Activated CD4-positive, alpha-beta T cell treated with anti-CD3 and anti-CD28 coated beads for 4 hours (primary cell): ENCODE results near the gene KLHDC7B.

Experiments
- DNase-seq, 2 donors: peaks; one replicate each; pipeline ENCODE4 v3.0.0-alpha.2; 2020

Gene KLHDC7B

DNA sequence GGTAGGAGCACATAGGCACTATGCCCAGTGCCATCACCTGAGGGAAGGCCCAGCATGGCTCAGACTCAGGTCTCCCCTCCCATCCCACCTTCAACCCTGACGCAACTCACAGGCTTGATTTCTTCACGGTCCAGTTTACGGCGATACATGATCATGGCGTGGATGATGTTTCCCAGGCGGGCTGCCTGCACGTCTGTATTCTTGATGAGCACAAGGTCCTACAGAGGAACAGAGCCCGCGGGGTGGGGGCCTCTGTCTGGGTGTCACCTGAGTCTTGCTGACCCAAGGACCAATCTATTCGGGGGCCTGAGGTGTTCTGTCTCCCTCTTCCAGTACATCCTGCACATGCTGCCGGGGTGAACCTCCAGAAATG lies 28.7 kb downstream of the KLHDC7B start:
- DNase-seq = no peak

DNA sequence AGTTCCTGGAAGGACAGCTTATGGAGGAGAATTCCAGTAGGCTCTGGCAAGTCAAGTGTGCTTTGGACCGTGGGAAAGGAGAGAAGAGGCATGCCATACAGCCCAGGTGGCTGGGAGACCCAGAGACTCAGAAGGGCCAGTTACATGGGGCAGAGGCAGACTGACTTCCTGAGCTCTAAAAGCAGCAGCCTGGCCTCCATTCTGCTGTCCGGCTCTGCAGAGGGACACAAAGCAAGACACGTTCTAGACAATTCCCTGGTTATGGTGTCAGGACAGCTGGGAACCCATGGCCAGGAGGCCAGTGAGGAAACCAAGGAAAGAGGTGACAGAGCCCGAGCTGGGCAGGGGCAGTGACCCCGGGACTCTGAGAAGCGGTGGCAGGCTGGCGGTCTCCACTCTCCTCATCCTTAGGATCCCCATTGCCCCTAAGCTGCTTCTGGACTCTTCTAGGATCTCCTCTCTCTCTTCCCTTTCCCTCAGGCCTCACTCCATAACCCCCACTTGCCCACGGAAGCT lies 29.8 kb downstream of the KLHDC7B start:
- no peak for DNase-seq

DNA sequence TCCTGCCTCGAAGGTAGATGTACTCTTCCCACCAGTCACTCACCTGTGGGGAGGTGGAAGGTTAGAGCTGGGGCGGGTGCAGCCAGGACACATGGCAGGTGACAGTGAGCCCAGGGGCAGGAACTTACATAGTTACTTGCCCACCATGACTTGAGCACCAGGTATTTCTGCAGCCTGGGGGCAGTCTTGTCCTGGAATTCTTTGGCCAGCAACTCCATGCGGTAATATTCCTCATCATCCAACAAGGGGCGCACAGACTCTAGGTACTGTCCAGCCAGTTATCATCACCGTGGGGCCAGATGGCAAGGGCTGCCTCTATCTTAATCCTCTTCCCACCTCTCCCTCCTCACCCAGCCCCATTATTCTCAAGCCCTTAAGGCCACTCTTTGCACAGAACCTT lies 30.4 kb downstream of the KLHDC7B start:
- DNase-seq = no peak

DNA sequence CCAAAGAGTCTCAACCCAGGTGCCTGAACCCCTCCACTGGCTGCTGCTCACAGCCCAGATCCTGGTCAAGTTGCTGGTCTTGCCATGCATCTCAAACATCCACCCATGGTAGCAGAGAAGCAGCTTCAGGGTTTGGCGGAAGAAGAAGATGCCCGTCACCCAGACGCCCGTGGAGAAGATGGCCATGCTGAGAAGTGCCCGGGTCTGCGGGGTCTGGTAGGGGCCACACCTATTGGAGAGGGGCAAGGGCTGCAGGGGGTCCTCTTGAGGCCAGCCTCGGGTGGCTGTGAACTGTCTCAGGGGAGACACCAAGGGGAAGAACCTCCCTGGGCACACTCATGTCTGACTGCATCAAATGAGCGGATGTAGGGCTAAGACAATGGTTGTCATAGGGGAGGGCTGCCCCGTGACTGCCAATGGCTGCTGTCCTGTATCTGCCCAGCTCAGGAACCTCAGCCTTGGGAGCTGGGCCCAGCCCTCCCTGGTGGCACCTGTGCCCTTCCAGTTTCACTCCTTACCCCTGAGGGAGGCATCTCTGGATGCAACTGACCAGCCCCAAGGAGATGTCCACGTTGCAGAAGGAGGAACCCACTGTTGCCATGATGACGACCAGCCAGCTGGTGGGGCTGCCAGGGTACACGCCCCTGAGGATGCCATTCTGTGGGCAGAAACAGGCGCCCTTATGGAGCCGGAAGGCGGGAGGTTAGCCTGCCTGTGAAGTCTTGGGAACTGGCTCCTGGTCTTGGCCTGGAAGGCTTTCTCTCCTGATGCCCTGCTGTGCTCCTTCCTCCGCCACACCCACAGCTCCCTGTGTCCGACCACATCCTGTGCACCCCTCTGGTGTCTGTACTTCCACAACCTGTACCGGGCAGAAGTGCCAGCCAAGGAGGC lies 31.4 kb downstream of the KLHDC7B start:
- DNase-seq = no peak

DNA sequence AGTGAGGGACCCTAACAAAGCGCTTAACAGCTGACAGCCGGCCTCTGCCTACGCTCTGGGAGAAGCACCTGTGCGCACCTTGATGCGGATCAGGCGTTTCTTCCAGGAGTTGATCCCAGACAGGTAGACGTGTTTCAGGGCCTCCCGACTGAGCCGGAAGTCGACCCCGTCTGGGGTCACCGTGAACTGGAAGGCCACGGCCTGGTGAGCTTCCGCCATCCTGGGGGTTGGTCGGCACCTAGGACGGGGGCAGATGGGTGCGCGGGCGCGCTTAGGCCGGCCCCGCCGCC lies 31.9 kb downstream of the KLHDC7B start:
- DNase-seq = no peak

DNA sequence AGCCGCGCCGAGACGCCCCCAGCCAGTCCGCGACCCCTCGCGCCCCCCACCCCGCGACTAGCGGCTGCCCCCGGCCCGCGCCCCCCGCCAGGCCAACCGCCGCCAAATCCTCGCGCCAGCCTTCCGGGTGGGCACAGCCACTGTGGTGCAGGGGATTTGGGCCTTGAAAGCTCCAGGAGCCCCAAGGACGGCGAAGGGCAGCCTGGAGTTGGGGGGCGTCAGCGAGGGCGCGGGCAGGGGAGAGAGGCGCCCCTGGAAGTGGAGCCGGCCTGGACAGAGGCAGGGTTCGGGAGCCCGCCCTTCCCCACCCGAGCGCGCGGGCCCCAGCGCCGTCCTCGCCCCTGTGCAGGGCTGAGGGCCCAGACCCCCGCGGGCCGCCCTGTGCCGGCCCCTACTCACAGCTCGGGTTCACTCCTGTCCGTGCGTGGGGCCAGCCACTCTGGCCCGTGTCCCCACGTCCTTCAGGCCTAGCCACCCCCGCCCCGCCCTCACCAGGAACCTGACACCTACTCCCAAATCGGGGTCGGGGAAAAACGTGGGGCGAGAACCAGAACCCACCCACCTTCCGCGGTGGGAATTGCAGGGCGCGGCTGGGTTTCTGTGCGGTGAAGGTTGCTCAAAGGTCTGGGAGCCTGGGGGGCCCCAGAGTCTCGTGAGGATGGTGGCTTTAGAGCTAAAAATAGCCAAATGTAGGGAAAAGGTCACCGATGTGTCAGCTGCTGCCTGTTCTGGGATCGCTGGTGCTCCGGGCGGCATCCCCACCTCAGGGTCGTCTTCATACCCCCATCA lies 32.5 kb downstream of the KLHDC7B start, which contains the start of gene CPT1B:
Gene CPT1B (minus strand): TSS at position 441 of the 789 bp plus-strand sequence. CDS start 512 bp downstream, outside the sequence.
- no peak for DNase-seq

DNA sequence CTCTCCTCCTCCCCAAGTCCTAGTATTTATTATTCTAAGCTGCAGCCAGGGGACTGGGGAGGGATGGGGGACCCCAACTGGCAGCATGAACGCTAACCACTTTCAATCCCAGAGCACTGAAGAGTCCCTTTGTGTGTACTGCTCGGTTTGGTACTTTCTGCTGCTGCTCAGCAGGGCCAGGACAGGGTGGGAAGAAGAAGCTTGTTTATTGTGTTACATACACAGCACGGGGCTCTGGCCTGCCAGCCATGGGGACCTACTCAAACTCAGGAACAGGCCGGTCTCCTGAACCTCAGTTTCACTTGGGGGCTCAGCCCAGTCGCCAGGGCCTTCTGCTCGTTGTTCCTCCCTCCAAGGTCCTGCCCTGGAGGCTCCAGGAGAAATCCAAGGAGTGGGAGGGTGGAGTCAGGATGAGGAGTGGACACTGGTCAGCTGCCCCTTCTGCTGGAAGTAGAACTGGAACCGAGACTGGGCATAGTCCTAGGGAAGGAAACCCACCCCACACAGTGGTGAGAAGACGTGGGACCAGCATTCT lies 33.1 kb downstream of the KLHDC7B start:
- no peak for DNase-seq

DNA sequence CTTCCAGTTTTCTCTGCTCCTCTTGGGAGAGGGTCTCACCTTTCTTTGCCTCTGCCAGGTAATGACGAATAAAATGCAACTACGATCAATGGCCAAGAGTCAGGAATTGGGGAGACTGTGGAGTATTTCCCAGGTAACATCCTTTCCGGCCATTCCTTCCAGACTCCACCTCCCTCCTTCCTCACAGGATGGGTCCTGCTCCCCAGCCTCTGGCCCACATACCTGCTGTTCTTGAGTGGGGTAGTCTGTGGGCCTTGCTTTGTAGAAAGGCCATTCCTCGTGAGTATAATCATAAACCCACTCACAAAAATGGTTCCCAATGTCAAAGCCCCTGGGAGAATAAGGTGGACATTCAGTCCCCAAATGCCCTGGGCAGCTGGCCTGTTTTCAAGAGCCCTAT lies 34.1 kb downstream of the KLHDC7B start:
- no peak for DNase-seq

DNA sequence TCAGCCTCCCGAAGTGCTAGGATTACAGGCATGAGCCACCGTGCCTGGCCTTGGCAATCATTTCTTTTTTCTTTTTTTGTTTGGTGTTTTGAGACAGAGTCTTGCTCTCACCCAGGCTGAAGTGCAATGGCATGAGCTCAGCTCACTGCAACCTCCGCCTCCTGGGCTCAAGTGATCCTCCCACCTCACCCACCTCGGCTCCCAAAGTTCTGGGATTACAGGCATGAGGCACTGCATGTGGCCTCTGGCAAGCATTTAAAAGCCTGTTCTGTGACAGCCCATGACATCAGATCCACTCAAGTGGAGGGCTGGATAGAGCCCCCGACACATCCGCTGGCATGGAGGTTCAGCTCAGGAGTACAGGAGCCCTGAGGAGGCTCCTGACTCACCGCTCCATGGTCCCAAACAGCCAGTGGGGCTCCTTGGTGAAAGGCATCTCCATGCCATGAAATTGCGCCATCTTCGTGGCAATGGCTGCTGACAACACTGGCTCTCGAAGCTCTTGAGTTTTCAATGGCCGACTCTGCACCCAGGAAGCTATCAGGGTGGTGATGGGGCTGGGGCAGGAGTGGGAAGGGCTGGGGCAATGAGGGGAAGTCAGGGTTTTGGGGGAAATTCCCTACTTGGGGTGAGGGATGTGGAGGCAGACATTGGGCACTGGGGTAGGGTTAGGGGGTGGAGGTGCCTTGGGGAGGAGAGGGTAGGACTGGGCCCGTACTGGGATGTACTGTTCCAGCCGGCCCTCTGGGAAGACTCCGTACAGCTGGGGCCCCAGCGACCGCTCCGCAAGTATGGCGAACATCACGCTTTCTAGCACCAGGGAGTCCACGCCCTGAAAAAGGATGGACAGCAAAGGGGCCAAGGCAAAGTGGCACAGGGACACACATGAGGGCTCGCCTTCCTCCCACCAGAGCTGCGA lies 35.6 kb downstream of the KLHDC7B start:
- DNase-seq = no peak

DNA sequence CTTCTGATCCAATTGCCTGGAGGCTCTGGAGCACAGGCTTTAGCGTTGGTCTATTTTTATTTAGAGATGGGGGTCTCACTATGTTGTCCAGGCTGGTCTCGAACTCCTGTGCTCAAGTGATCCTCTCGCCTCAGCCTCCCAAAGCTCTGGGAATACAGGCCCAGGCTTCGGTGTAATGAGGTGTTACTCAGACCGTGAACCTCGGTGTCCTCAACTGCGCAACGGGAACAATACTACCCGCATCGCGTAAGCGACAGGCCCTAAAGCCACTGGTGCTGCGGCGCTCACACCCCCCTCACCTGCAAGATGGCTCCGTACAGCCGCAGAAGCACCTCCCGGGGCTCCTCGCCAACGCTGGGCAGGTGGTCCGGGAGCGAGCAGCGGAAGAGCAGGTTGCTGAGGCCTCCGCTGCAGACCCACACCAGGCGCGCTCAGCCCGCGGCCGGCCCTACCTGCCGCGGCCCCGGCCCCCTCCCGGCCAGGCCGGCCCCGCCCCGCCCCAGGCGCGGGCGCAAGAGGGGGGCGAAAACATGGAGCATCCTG lies 36.3 kb downstream of the KLHDC7B start:
- peak; percentile 18 to 29 for DNase-seq

DNA sequence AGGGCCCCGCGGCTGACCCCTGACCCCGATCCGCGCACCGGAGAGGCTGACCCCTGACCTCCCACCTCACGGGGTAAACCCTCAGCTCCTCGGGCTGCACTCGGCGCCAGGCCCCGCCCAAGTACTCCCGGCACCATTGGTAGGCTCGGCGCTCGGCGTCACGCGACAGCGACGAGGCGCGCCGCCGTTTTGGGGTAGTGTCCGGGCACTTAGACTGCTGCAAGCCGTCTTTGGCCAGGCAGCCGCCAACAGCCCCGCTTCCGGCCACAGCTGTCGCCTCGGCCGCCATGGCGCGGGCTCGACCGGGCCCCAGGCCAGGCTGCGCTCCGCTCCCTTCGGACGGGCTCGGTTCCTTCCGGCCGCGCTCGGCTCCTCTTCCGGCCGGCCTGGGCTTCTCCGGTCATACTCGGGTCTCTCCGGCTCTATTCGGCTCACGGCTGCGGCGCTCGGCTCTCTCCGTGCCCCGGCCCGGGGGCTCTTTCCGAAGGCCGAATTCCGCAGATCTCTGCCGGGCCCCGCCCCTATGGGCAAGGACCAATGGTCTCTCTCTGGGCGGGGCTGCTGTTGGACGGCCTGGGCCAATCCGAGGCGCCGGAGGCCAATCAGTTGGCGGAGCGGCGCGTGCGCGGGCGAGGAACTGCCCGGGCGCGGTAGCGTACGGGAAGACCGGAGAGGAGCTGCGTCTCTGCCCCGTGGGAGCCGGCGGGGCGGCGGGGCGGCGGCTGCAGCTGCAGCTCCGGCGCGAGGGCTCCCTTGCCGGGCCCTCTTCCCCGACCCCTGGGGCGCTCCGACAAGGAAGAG lies 37.0 kb downstream of the KLHDC7B start, which contains the start of gene CHKB:
Gene CHKB (minus strand): TSS at position 357 of the 801 bp plus-strand sequence. CDS start 68 bp downstream, at position 289.
- peak; percentile 97 to 99 for DNase-seq

DNA sequence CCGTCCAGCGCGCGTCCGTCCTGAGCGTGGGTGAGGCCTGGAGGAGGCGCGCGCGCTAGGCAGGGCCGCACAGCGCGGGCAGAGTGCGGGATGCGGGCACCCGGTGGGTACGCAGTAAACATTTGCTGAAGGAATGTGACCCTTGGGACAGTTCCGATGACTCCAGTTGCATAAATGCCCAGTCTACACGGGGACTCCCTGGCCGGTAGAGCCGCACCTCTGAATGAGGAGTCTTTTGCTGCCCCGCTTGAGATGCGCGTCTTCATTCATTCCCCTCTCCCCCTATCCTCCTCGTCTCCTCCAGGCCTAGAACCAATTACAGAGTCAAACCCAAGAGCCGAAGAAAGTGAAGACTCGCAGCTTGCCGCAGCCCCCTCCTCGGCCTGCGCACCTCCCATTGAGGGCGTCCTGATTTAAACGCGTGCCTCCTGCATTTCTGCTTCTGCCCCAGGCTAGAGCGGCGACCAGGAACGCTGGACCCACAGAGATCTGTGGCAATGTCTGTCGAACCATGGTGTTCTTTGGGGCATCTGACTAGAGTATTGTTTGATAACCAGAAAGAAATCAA lies 37.7 kb downstream of the KLHDC7B start:
- DNase-seq = no peak

DNA sequence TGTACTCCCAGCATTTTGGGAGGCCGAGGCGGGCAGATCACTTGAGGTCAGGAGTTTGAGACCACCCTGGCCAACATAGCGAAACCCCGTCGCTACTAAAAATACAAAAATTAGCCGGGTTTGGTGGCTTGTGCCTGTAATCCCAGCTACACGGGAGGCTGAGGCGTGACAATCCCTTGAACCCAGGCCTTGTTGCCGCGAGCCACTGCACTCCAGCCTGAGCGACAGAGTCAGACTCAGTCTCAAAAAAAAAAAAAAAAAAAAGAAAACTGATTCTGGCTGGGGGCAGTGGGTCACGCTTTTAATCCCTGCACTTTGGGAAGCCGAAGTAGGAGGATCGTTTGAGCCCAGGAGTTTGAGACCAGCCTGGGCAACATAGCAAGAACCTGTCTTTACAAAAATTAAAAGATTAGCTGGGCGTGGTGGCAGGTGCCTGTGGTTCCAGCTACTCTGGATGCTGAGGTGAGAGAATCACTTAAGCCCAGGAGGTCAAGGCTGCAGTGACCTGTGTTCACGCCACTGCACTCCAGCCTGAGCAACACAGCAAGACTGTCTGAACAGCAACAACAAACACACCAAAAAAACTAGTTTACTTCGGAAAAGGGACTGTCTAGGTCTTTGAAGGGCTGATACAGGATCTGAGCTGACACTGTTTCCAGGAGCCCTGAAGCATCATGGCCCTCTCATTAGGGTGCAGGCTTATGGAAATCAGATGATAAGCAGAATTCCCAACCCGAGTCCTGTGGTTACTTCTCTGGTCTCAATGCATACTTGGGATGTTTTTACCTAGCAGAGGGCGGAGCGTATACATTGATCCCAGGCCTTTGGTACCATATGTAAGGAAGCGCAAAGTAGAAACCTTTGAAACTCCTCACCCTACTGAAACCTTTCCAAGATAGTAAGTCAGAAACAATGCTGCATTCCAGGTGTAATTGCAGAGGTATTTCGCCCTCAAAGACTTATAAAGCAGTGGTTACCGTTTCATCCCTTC lies 38.7 kb downstream of the KLHDC7B start:
- DNase-seq = no peak

DNA sequence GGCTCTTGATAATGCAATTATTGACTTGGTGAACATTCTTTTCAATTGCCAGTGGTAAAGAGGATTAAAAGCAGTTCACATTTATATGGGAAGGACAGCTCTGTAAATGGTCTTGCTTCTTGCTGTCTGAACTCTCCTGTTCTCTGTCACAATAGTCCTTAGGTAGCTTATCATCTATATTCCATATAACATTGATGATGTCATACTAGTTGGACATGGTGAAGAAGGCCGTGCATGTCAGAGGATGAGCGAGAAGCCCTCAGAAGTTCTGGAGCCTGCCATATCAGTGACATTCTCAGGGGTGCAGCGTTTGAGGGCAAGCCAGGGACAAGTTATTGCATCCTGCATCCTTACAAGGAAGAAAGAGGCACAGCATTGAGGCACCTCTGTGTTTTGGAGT lies 39.5 kb downstream of the KLHDC7B start:
- DNase-seq = no peak

DNA sequence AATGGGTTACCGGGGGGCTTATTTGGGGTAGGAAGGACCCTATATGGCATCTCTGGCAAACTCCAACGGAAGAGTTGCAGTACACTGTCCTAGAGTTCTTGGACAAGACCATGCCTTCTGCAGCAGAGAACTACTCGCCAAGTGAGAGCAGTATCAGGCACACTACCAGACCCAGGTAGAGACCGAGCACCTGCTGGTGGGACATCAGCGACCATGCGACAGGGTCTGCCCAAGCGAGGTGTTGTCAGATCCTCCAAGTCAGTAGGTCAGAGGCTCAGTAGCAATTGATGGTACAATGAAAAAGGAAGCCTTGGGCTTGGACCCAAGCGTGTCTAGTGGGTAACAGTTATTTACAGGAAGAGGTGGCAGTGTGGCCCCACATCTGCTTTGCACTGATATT lies 40.1 kb downstream of the KLHDC7B start:
- no peak for DNase-seq

DNA sequence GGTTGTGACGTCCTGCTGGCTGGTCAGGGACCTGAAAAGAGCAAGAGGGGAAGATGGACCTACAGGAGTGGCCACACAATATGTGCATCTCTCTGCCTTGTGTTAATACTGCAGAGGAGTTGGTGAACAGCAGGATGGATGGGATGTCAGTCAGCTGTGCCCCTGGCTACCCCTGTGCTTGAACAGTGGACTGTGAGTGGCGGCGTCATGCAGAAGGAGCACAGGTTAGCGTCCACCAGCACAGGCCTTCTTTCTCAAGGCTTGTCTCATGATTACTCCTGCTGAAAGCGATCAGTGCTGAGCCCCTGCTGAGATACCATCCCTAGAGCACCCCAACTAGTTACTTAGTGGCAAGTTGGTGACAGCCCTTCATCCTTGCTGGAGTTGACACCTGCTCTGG lies 40.7 kb downstream of the KLHDC7B start:
- DNase-seq = no peak

DNA sequence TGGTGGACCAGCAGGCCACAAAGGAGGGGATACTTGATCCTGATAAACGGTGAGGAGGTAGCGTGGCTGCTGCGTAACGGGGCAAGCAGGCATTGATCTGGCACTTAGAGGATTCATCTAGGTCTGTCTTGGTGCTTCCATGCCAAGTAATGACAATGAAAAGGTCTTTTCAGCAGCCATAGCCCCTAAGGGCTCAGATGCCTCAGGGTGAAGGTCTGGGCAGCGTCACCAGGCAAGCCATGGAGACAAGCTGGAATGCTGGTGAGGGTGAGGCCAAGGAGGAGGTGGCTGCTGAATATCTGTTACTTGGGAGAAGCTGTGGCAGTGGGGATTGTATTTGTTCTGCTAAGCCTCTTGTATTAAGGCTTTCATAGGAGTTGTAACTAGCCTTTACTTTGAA lies 41.7 kb downstream of the KLHDC7B start:
- no peak for DNase-seq

DNA sequence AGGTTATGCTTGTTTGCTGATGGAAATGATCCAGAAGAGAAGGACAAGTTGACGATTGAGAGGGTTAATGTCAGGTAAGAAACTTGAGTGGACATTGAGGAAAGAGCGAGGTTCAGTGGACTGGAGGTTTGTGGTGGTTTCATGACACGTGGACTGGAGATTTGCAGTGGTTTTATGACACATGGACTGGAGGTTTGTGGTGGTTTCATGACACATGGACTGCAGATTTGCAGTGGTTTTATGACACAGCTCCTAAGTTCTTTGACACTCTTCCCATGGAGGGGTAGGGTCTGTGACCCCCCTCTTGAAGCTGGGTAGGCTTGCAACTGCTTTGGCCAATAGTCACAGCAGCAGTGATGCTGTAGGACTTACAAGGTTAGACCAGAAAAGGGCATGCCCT lies 49.5 kb downstream of the KLHDC7B start:
- no peak for DNase-seq

DNA sequence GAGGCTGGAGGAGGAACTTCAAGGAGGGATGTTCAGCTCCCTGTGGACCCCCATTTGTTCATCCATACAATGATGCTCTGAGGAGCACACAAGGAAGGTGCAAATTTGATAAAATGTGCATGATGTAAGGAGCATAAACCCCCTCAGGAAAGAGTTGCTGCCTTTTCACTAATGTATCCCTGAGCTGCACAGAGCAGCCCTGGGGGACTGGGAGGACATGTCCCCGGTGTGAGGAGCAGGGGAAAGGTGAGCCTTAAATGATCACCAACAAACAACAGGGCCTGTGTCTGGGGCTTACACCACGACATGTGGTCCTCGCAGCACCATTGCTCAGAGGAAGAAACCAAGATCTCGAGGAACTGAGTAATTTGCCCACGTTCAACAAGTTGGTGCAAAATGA lies 51.4 kb downstream of the KLHDC7B start:
- DNase-seq = no peak
